ENCODE results near the gene MYH15.

DNA sequence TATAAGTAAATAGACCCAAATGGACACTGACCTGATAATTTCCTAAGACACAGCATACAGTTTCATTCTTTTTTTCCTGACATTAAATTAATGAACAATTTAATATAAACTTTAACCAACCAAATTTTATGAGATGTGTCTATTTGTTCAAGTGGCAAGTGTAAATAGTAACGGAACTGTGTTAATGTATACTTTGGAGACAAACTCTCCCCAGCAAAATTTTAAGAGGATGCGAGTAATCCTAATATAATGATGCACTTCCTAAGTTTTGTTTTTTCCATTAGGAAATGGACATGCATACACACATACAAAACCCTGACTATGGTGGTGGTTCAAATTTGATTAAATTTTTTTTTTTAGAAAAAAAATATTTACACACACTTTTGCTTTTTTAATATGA is 38.5 kb upstream of the MYH15 start:
- TF ChIP-seq, protein P1, sequence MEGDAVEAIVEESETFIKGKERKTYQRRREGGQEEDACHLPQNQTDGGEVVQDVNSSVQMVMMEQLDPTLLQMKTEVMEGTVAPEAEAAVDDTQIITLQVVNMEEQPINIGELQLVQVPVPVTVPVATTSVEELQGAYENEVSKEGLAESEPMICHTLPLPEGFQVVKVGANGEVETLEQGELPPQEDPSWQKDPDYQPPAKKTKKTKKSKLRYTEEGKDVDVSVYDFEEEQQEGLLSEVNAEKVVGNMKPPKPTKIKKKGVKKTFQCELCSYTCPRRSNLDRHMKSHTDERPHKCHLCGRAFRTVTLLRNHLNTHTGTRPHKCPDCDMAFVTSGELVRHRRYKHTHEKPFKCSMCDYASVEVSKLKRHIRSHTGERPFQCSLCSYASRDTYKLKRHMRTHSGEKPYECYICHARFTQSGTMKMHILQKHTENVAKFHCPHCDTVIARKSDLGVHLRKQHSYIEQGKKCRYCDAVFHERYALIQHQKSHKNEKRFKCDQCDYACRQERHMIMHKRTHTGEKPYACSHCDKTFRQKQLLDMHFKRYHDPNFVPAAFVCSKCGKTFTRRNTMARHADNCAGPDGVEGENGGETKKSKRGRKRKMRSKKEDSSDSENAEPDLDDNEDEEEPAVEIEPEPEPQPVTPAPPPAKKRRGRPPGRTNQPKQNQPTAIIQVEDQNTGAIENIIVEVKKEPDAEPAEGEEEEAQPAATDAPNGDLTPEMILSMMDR (IDR thresholded peaks at IDR 0.05): no peak
- TF ChIP-seq EP300 (IDR thresholded peaks at IDR 0.05) (no peak), POLR2A (IDR thresholded peaks at IDR 0.05) (no peak)

All from gastroesophageal sphincter (tissue), 3 donors.